Endothelial cell of umbilical vein (primary cell): Measurements from ENCODE around the gene RGS4.

Source experiments
- CTCF ChIP-seq, 2 donors: IDR thresholded peaks; 1 replicate in 1 of 2; 2 replicates in 1 of 2; pipeline ENCODE4 v1.5.1; 2011; ENCODE audit warnings: low read length in 2 of 2, mild to moderate bottlenecking in 2 of 2, moderate library complexity in 2 of 2, control low read depth in 1 of 2, inconsistent platforms in 1 of 2, low read depth in 1 of 2; ENCODE audit not compliant: insufficient read depth in 1 of 2; ENCODE audit errors: extremely low read depth in 1 of 2
- EZH2 ChIP-seq: IDR thresholded peaks from 2 replicates; pipeline ENCODE4 v1.6.1; 2012; ENCODE audit warnings: borderline replicate concordance, low read depth, mild to moderate bottlenecking, moderate library complexity, low read length, inconsistent platforms; ENCODE audit not compliant: severe bottlenecking
- FOS ChIP-seq: IDR thresholded peaks from 2 replicates; pipeline ENCODE4 v1.6.1; 2011; ENCODE audit warnings: mild to moderate bottlenecking, low read length, moderate library complexity, borderline replicate concordance; ENCODE audit not compliant: insufficient read depth
- JUN ChIP-seq: IDR thresholded peaks from 2 replicates; pipeline ENCODE4 v1.6.1; 2011; ENCODE audit warnings: borderline replicate concordance, low read depth; ENCODE audit not compliant: insufficient read length, insufficient read depth
- MYC ChIP-seq: IDR thresholded peaks from one replicate; pipeline ENCODE4 v1.6.1; 2011; ENCODE audit warnings: mild to moderate bottlenecking, low read depth, low read length
- POLR2A ChIP-seq: IDR thresholded peaks from 2 replicates; pipeline ENCODE4 v1.6.1; 2012; ENCODE audit warnings: low read depth, mild to moderate bottlenecking, control low read depth, low read length
- POLR2AphosphoS5 ChIP-seq: IDR thresholded peaks from 2 replicates; pipeline ENCODE4 v1.6.1; 2012; ENCODE audit warnings: low read depth, mild to moderate bottlenecking, control low read depth, low read length, moderate library complexity; ENCODE audit not compliant: insufficient read depth
- TF ChIP-seq, protein P1 (sequence below): IDR thresholded peaks from 2 replicates; pipeline ENCODE4 v1.6.1; 2011; ENCODE audit not compliant: insufficient read depth, insufficient read length

DNA sequence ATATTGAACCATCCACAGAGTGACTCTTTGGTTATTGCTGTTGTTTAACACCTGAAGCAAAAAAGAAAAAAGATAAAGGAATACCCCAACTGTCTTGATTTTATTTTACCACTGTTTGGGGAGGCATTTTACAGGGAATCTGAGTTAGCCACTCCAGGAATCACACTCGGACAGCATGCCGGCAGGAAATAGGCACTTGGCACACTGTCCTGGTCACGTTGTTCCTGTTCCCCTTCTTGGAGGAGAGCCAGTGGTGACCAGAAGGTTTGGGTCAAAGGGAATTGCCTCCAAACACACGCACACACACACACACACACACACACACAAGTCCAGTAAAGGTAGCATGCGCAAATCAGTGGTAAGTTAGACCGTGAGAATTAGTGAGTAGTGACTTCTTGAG lies 13.8 kb downstream of the RGS4 start:
- TF ChIP-seq POLR2AphosphoS5 (peak; percentile 29), CTCF (IDR thresholded peaks at IDR 0.05; ENCODE audit: extremely low read depth in 1 of 2, insufficient read depth in 1 of 2, low read depth in 1 of 2, low read length in 2 of 2) (no peak), POLR2A (no peak), FOS (no peak), EZH2 (no peak), JUN (no peak), MYC (no peak)
- TF ChIP-seq, protein P1, sequence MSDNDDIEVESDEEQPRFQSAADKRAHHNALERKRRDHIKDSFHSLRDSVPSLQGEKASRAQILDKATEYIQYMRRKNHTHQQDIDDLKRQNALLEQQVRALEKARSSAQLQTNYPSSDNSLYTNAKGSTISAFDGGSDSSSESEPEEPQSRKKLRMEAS: no peak
